Measurements from ENCODE around the gene FREY1. TPM values are rescaled to one million over a fixed set of nuclear protein-coding genes. Genes with fewer than 3 reads are reported as not detected.

The FREY1 gene
- total and polyA plus RNA-seq, 2 donors (not counting 1 experiment from before 2014, with no cell fraction given), result 0.83 TPM; not detected in 1

- Histone ChIP-seq H3K36me3 (ENCODE audit: control insufficient read depth, insufficient read depth, low read length) (no peaks in the 10 kb centered on the region), H3K4me1 (ENCODE audit: control insufficient read depth, extremely low read depth, insufficient read depth, low read length) (no peaks in the 10 kb centered on the region), H3K4me2 (ENCODE audit: extremely low read depth, insufficient read depth, low read length) (no peak overlapping the region), H3K27ac (ENCODE audit: insufficient read depth, low read length) (no peak overlapping the region), H2AFZ (ENCODE audit: low read length) (no peak overlapping the region), H3K4me3 (replicated peaks in 1 of 4; ENCODE audit: control extremely low read depth in 1 of 4, insufficient read depth in 1 of 4, low read depth in 3 of 4, low read length in 4 of 4) (no peak overlapping the region), H3K9me3 (ENCODE audit: control insufficient read depth, insufficient read depth, low read depth, low read length) (no peaks in the 10 kb centered on the region), H4K20me1 (ENCODE audit: control insufficient read depth, extremely low read depth, insufficient read depth, low read length) (peaks cover 3% of the 10 kb centered on the region), H3K9ac (ENCODE audit: insufficient read depth, low read length) (no peak overlapping the region), H3K27me3 (ENCODE audit: control insufficient read depth, insufficient read depth, low read length) (peaks cover 9% of the 10 kb centered on the region), H3K79me2 (ENCODE audit: control insufficient read depth, insufficient read depth, low read length) (no peaks in the 10 kb centered on the region)
- TF ChIP-seq CTCF (conservative IDR thresholded peaks at IDR 0.05 in 1 of 2, IDR thresholded peaks at IDR 0.05 in 1 of 2; ENCODE audit: low read depth in 1 of 2, low read length in 2 of 2) (no peak), EZH2 (IDR thresholded peaks at IDR 0.05; ENCODE audit: low read length, missing control alignments) (no peak)
- DNase-seq (ENCODE audit: low read depth in 2 of 2), result no peak
Observed at GRCh38 chr11:45889555-45889954, 17.5 kb downstream of the FREY1 start.

GRCh38 chr11:45887587-45887986, 19.5 kb downstream of the FREY1 start:
- no peak for DNase-seq (ENCODE audit: low read depth in 2 of 2)
- H3K27me3 ChIP-seq (ENCODE audit: control insufficient read depth, insufficient read depth, low read length), result peaks cover 3% of the 10 kb centered on the region
- H3K27ac ChIP-seq (ENCODE audit: insufficient read depth, low read length), result no peak overlapping the region
- H3K4me3 ChIP-seq (replicated peaks in 1 of 4; ENCODE audit: control extremely low read depth in 1 of 4, insufficient read depth in 1 of 4, low read depth in 3 of 4, low read length in 4 of 4), result no peak overlapping the region
- H3K4me2 ChIP-seq (ENCODE audit: extremely low read depth, insufficient read depth, low read length), result no peak overlapping the region
- TF ChIP-seq CTCF (conservative IDR thresholded peaks at IDR 0.05 in 1 of 2, IDR thresholded peaks at IDR 0.05 in 1 of 2; ENCODE audit: low read depth in 1 of 2, low read length in 2 of 2), result no peak
- TF ChIP-seq EZH2 (IDR thresholded peaks at IDR 0.05; ENCODE audit: low read length, missing control alignments), result no peak
- H4K20me1 ChIP-seq (ENCODE audit: control insufficient read depth, extremely low read depth, insufficient read depth, low read length), result peaks cover 3% of the 10 kb centered on the region
- H3K36me3 ChIP-seq (ENCODE audit: control insufficient read depth, insufficient read depth, low read length), result no peaks in the 10 kb centered on the region
- H3K9ac ChIP-seq (ENCODE audit: insufficient read depth, low read length), result no peak overlapping the region
- no peaks in the 10 kb centered on the region for H3K79me2 ChIP-seq (ENCODE audit: control insufficient read depth, insufficient read depth, low read length)
- no peaks in the 10 kb centered on the region for H3K9me3 ChIP-seq (ENCODE audit: control insufficient read depth, insufficient read depth, low read depth, low read length)
- H3K4me1 ChIP-seq (ENCODE audit: control insufficient read depth, extremely low read depth, insufficient read depth, low read length), result no peaks in the 10 kb centered on the region
- H2AFZ ChIP-seq (ENCODE audit: low read length), result no peak overlapping the region

- Histone ChIP-seq H3K27me3 (ENCODE audit: control insufficient read depth, insufficient read depth, low read length) (no peaks in the 10 kb centered on the region), H2AFZ (ENCODE audit: low read length) (no peak overlapping the region), H3K4me1 (ENCODE audit: control insufficient read depth, extremely low read depth, insufficient read depth, low read length) (no peaks in the 10 kb centered on the region), H3K9ac (ENCODE audit: insufficient read depth, low read length) (no peak overlapping the region), H4K20me1 (ENCODE audit: control insufficient read depth, extremely low read depth, insufficient read depth, low read length) (peaks cover 3% of the 10 kb centered on the region), H3K4me2 (ENCODE audit: extremely low read depth, insufficient read depth, low read length) (no peak overlapping the region), H3K36me3 (ENCODE audit: control insufficient read depth, insufficient read depth, low read length) (no peaks in the 10 kb centered on the region), H3K4me3 (replicated peaks in 1 of 4; ENCODE audit: control extremely low read depth in 1 of 4, insufficient read depth in 1 of 4, low read depth in 3 of 4, low read length in 4 of 4) (no peak overlapping the region), H3K79me2 (ENCODE audit: control insufficient read depth, insufficient read depth, low read length) (no peaks in the 10 kb centered on the region), H3K9me3 (ENCODE audit: control insufficient read depth, insufficient read depth, low read depth, low read length) (no peaks in the 10 kb centered on the region), H3K27ac (ENCODE audit: insufficient read depth, low read length) (no peak overlapping the region)
- TF ChIP-seq CTCF (conservative IDR thresholded peaks at IDR 0.05 in 1 of 2, IDR thresholded peaks at IDR 0.05 in 1 of 2; ENCODE audit: low read depth in 1 of 2, low read length in 2 of 2) (no peak), EZH2 (IDR thresholded peaks at IDR 0.05; ENCODE audit: low read length, missing control alignments) (no peak)
- no peak for DNase-seq (ENCODE audit: low read depth in 2 of 2)
Observed at GRCh38 chr11:45886816-45887520, 20.1 kb downstream of the FREY1 start.
